Measurements from ENCODE around the gene CDKN2B-AS1.

Gene CDKN2B-AS1

GRCh38 chr9:22008384-22008716 is 13.8 kb downstream of the CDKN2B-AS1 start:
- no peak for DNase-seq

- DNase-seq, result peak; percentile 82 to 86
Measured at GRCh38 chr9:22008717-22009505, 14.3 kb downstream of the CDKN2B-AS1 start, which contains the start of gene CDKN2B. Gene CDKN2B, minus strand, starts transcription at chr9:22009305. Its CDS starts 352 bp downstream, at chr9:22008953.

- DNase-seq, result no peak
Measured at GRCh38 chr9:22009506-22009867, 14.9 kb downstream of the CDKN2B-AS1 start.

- DNase-seq, result no peak
Measured at GRCh38 chr9:22010866-22011625, 16.5 kb downstream of the CDKN2B-AS1 start.

- DNase-seq, result no peak
Measured at GRCh38 chr9:22022396-22022795, 27.8 kb downstream of the CDKN2B-AS1 start.

- DNase-seq, result no peak
Measured at GRCh38 chr9:22026696-22027095, 32.1 kb downstream of the CDKN2B-AS1 start.

GRCh38 chr9:22028394-22028793 is 33.8 kb downstream of the CDKN2B-AS1 start:
- no peak for DNase-seq

GRCh38 chr9:22029231-22029630 is 34.6 kb downstream of the CDKN2B-AS1 start:
- DNase-seq, result no peak

- no peak for DNase-seq
Measured at GRCh38 chr9:22030101-22030598, 35.6 kb downstream of the CDKN2B-AS1 start.

GRCh38 chr9:22031655-22032411 is 37.2 kb downstream of the CDKN2B-AS1 start:
- DNase-seq, result no peak

- no peak for DNase-seq
Measured at GRCh38 chr9:22033012-22033630, 38.5 kb downstream of the CDKN2B-AS1 start.

- no peak for DNase-seq
Measured at GRCh38 chr9:22035591-22036011, 41.0 kb downstream of the CDKN2B-AS1 start.

GRCh38 chr9:22036866-22037626 is 42.5 kb downstream of the CDKN2B-AS1 start:
- no peak for DNase-seq

GRCh38 chr9:22037954-22038690 is 43.5 kb downstream of the CDKN2B-AS1 start:
- DNase-seq, result no peak

GRCh38 chr9:22039258-22039657 is 44.7 kb downstream of the CDKN2B-AS1 start:
- no peak for DNase-seq

- no peak for DNase-seq
Measured at GRCh38 chr9:22040760-22041159, 46.2 kb downstream of the CDKN2B-AS1 start.

GRCh38 chr9:22041344-22041743 is 46.8 kb downstream of the CDKN2B-AS1 start:
- no peak for DNase-seq

GRCh38 chr9:22041775-22042174 is 47.2 kb downstream of the CDKN2B-AS1 start:
- no peak for DNase-seq

GRCh38 chr9:22043928-22044327 is 49.3 kb downstream of the CDKN2B-AS1 start:
- no peak for DNase-seq

- no peak for DNase-seq
Measured at GRCh38 chr9:22044583-22044982, 50.0 kb downstream of the CDKN2B-AS1 start.

GRCh38 chr9:22045423-22045822 is 50.8 kb downstream of the CDKN2B-AS1 start:
- DNase-seq, result no peak
